Epithelial cell of esophagus (primary cell): Measurements from ENCODE around the gene FOXD2.
"Not testable (repeated sequence)": the region's sequence is repeated elsewhere in the genome, so short reads cannot be mapped to it uniquely, and the experiment has no call there.

ENCODE experiments used
- DNase-seq: peaks from one replicate; pipeline ENCODE4 v3.0.0; 2010; ENCODE audit warnings: low read depth
- H3K4me3 ChIP-seq: 2 replicates; pipeline ENCODE4 v1.5.1; 2011; ENCODE audit warnings: mild to moderate bottlenecking, low read length, control low read depth
- CTCF ChIP-seq: IDR thresholded peaks from 2 replicates; pipeline ENCODE4 v1.5.1; 2011; ENCODE audit warnings: low read depth, mild to moderate bottlenecking, low read length, control low read depth, inconsistent platforms; ENCODE audit not compliant: insufficient read depth; ENCODE audit errors: missing control alignments

The FOXD2 gene

GRCh38 chr1:47452426-47452825 is 14.6 kb downstream of the FOXD2 start:
- no peak for TF ChIP-seq CTCF
- no peak overlapping the region for H3K4me3 ChIP-seq
- DNase-seq, result no peak

- not testable (repeated sequence) for DNase-seq, H3K4me3 ChIP-seq
These were observed 16.1 kb downstream of the FOXD2 start for GRCh38 chr1:47453910-47454309.

- no peak for TF ChIP-seq CTCF
- no peak for DNase-seq
- no peak overlapping the region for H3K4me3 ChIP-seq
These were observed 18.4 kb downstream of the FOXD2 start for GRCh38 chr1:47456250-47456649.

GRCh38 chr1:47457547-47457946 is 19.7 kb downstream of the FOXD2 start:
- not testable (repeated sequence) for H3K4me3 ChIP-seq

GRCh38 chr1:47459253-47459788 is 21.5 kb downstream of the FOXD2 start:
- DNase-seq, result no peak
- H3K4me3 ChIP-seq, result no peak overlapping the region
- no peak for TF ChIP-seq CTCF

More at GRCh38 chr1:47457547-47457946, 19.7 kb downstream of the FOXD2 start:
- not testable (repeated sequence) for DNase-seq

GRCh38 chr1:47460040-47460439 is 22.2 kb downstream of the FOXD2 start:
- no peak for DNase-seq
- no peak for TF ChIP-seq CTCF
- no peak overlapping the region for H3K4me3 ChIP-seq

- DNase-seq, result no peak
- no peak overlapping the region for H3K4me3 ChIP-seq
- no peak for TF ChIP-seq CTCF
These were observed 22.6 kb downstream of the FOXD2 start for GRCh38 chr1:47460456-47460855.

- TF ChIP-seq CTCF, result no peak
- no peak overlapping the region for H3K4me3 ChIP-seq
- DNase-seq, result no peak
These were observed 27.8 kb downstream of the FOXD2 start for GRCh38 chr1:47465605-47466004.
